HUES64 (cell line): ENCODE measurements around the gene TCEAL1.
"Not testable (repeated sequence)": the region's sequence is repeated elsewhere in the genome, so short reads cannot be mapped to it uniquely, and the experiment has no call there.

Source experiments
- H3K27ac ChIP-seq: 2 replicates; pipeline ENCODE4 v1.7.0; 2013; ENCODE audit warnings: low read depth, low read length, inconsistent platforms
- H3K27me3 ChIP-seq: 2 replicates; pipeline ENCODE4 v1.6.1; 2013; ENCODE audit warnings: mild to moderate bottlenecking, low read length; ENCODE audit not compliant: insufficient read depth
- H3K36me3 ChIP-seq: 2 replicates; pipeline ENCODE4 v1.6.1; 2013; ENCODE audit warnings: mild to moderate bottlenecking, low read length; ENCODE audit not compliant: insufficient read depth
- H3K4me1 ChIP-seq: 2 replicates; pipeline ENCODE4 v1.6.1; 2013; ENCODE audit warnings: mild to moderate bottlenecking, low read length, moderate library complexity; ENCODE audit not compliant: insufficient read depth
- H3K4me3 ChIP-seq: 2 replicates; pipeline ENCODE4 v1.5.1; 2013; ENCODE audit warnings: mild to moderate bottlenecking, low read length, moderate library complexity
- H3K9ac ChIP-seq: 2 replicates; pipeline ENCODE4 v1.6.1; 2013; ENCODE audit warnings: mild to moderate bottlenecking, low read depth, low read length
- H3K9me3 ChIP-seq: 2 replicates; pipeline ENCODE4 v1.6.1; 2013; ENCODE audit warnings: low read depth, low read length; ENCODE audit not compliant: insufficient read depth
- WGBS: fragments of 150-250, 120-280 bp; methylation state at CpG from one replicate; pipeline ENCODE4 v1.1.7; 2013; ENCODE audit warnings: missing lambda C conversion rate; 5-methylcytosine and 5-hydroxymethylcytosine counted together

TCEAL1 gene

DNA sequence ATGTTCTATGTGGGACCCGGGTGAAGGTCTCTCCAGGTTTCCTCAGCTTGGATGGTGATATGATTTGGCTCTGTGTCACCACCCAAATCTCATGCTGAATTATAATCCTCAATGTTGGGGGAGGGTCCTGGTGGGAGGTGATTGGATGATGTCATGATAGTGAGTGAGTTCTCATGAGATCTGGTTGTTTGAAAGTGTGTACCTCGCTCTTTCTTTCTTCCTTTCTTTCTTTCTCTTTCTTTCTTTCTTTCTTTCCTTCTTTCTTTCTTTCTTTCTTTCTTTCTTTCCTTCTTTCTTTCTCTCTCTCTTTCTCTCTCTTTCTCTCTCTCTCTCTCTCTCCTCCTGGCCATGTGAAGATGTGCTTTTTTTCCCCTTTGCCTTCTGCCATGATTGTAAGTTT, 30.7 kb downstream of the TCEAL1 start:
- H3K27me3 ChIP-seq, H3K9me3 ChIP-seq, H3K9ac ChIP-seq, H3K36me3 ChIP-seq, H3K4me3 ChIP-seq, H3K27ac ChIP-seq, H3K4me1 ChIP-seq: not testable (repeated sequence)
- WGBS = 100% methylated on average over 1 of the region's 2 CpGs

DNA sequence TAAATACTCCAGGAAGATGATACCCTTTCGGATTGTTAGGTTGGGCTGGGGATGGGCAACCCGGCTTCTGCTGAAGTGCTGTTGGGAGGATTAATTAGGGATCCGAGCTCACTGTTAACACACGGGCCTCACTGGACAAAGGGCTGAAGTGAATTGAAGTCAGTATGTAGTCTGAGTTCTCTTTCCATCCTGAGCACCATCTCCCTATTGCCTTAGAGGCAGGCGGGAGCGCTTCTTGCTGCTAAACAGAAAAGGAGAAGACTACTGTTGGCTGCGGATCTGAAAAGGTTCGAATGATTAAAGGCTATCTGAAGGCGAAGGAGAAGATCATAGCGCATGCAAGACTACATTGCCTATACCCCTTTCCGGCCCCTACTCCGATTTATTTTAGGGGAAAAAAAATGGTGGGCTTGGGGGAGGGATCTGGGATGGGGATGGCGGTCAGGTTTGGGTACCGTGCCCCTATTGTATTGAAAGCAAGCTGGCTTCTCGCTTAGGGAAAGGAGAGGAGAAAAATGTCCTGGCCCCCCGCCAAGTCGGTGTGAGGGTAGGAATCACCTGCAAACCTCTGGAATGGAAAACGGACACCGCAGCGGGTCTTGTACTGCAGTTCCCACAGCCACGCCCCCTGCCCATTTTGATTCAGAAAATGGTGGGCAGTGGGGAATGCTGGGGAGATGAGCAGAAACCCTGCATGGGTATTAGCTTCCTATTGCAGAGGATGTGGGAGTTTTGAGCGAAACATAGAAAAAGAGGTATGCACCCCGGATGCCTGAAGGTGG, 35.4 kb downstream of the TCEAL1 start:
- 90% methylated on average over 23 of the region's 23 CpGs for WGBS
- Histone ChIP-seq H3K4me1 (no peaks in the 10 kb centered on the region; the same call in 1 of the 2 replicates), H3K9ac (no peak overlapping the region), H3K27me3 (no peaks in the 10 kb centered on the region), H3K9me3 (no peaks in the 10 kb centered on the region), H3K36me3 (no peaks in the 10 kb centered on the region), H3K27ac (no peak overlapping the region), H3K4me3 (peak overlapping the region; percentile 34)

DNA sequence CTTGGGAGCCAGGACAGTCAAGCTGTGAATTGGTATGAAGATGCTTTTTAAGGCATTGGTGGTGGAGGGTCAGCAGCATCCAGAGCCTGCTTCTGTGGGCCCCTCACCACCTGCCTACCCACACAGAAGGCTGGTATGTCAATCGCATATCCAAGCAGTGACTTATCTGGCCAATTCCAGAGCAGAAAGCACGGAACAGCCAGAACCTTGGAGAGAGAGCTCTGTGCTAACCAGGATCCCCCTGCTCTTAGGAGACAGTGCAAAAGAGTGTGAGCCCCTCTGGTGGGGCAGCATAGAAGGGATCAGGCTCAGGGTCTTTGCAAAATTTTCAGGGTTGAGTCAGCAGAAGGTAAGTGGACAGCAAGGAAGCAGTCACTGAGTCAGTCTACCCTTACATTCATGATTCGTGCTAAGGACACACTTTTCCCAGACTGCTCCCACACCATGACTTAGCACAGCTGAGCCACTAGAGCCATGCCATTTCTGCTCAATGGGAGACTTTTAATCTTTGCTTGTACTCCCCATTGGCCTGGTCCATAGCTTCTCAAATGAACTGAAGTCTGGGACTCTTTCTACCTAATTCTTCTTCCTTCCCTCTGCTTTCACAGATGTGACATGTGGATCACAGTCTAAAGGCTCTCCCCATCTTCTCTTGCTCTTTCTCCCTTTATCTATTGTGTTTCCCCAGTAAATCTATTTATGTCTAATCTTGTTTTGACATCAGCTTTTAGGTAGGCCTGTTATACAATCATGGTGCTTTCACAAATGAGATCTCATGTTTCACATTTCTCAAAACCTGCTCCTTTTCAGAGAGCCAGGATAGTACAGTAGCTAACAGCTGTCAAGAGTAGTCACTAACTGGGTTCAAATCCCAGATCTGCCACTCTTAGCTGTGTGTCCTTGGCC, 37.7 kb downstream of the TCEAL1 start:
- no peaks in the 10 kb centered on the region for H3K27me3 ChIP-seq
- no peak overlapping the region for H3K27ac ChIP-seq
- no peak overlapping the region for H3K9ac ChIP-seq
- no peaks in the 10 kb centered on the region for H3K9me3 ChIP-seq
- 90% methylated on average over 3 of the region's 3 CpGs for WGBS
- H3K36me3 ChIP-seq = no peaks in the 10 kb centered on the region
- H3K4me1 ChIP-seq = no peaks in the 10 kb centered on the region; the same call in 1 of the 2 replicates
- H3K4me3 ChIP-seq = no peak overlapping the region

DNA sequence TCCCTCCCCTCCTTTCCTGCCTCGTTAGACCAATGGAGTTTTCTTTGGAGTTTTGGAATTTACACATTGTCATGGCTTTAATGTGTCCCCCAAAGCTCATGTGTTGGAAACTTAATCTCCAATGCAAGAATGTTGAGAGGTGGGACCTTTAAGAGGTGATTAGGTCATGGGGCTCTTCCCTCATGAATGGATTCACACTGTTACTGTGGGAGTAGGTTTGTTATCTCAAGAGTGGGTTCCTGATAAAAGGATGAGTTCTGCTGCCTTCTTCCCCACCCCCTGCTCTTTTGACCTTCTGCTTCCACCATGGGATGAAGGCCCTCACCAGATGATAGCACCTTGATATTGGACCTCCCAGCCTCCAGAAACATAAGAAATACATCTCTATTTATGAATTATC, 41.0 kb downstream of the TCEAL1 start:
- Histone ChIP-seq H3K4me1 (0 out of 2 replicates have a peak, but pooled peaks cover 3% of the 10 kb centered on the region), H3K27me3 (no peaks in the 10 kb centered on the region), H3K9me3 (no peaks in the 10 kb centered on the region), H3K9ac (no peak overlapping the region), H3K27ac (no peak overlapping the region), H3K4me3 (no peak overlapping the region), H3K36me3 (no peaks in the 10 kb centered on the region)
- WGBS = no CpG with 5 or more reads among the region's 1 CpG

DNA sequence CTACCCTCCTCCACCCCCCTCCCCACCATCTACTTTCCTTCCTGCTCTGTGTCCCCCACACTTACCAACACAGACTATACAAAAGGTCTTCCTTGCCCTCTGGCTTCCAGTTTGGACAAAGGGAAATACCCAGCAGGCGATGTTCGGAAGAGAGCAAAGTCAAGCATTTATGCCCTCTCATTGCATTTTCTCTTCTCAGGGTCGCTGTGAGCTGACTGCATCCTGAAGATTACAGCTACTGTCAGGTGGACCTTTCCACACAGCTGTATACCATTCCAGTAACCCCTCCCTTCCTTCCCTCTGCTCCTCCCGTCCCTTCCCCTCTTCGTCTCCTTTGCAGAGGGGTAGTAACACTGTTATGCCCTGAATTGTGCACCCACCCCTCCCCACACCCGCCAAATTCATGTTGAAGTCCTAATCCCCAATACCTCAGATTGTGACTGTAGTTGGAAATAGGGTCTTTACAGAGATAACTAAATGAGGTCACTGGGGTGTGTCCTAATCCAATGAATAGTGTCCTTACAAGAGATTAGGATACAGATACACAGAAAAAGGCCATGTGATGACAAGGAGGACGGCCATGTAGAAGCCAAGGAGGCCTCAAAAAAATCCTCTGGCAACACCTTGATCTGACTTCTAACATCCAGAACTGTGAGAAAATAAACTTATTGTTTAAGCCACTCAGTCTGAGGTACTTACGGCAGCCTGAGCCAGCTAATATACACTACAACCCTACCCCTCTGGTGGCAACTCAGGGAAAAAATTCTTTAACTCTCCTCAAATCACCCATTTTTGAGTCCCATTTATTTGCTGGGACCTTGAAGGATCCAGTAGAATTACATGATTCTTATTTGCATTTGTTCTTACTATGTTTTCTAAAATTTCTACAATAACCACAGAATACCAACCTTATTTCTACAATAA, 46.0 kb downstream of the TCEAL1 start:
- WGBS = 74% methylated on average over 7 of the region's 8 CpGs
- Histone ChIP-seq H3K4me3 (no peak overlapping the region), H3K36me3 (peaks cover 47% of the 10 kb centered on the region), H3K27ac (no peak overlapping the region), H3K9me3 (no peaks in the 10 kb centered on the region), H3K9ac (no peak overlapping the region), H3K4me1 (0 out of 2 replicates have a peak, but pooled peaks cover 10% of the 10 kb centered on the region), H3K27me3 (no peaks in the 10 kb centered on the region)

DNA sequence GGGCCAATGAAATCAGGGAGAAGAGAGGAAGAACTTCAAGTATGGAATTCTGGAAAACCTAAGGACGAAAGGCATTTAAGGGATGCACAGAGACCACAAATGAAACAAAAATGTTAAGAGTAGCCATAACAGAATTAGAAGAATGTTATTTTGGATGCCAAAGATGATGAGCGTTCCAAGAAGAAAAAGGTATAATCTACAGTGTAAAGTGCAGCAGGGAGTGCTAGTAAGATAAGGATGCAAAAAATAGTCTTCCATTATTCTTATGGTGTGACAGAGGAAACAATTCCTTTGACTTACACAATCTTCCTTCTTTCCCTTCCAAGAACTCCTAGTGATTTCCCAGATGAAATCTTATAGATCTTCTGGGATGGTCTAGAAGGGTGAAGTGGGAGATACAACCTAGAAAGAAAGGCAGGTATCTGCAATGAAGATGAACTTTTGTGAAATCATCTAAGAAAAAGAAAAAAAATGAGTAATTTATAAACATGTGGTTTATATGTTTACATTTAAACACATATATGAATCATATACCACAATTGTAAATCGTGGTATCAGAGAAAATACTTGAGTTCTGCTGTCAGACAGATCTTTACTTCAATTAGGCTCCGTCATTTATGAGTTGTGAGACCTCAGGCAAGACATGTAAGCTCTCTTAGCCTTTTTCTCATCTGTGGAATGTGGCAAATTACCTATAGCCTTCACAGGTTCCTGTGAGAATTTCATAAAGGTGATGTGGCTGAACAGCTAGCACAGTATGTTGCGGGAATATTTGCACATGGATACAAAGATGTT, 49.6 kb downstream of the TCEAL1 start:
- Histone ChIP-seq H3K36me3 (peaks cover 81% of the 10 kb centered on the region), H3K4me3 (no peak overlapping the region), H3K27ac (no peak overlapping the region), H3K27me3 (no peaks in the 10 kb centered on the region), H3K9me3 (no peaks in the 10 kb centered on the region), H3K4me1 (0 out of 2 replicates have a peak, but pooled peaks cover 10% of the 10 kb centered on the region), H3K9ac (no peak overlapping the region)
- WGBS = 95% methylated on average over 5 of the region's 5 CpGs
